Astrocyte (in vitro differentiated cells and primary cell): ENCODE data around the gene TWNK.

Experiments used
- CTCF ChIP-seq: IDR thresholded peaks from 2 replicates; pipeline ENCODE4 v1.5.1; 2011; ENCODE audit warnings: low read depth, mild to moderate bottlenecking, inconsistent platforms, low read length, moderate library complexity; ENCODE audit not compliant: insufficient read depth
- EZH2 ChIP-seq: IDR thresholded peaks from 2 replicates; pipeline ENCODE4 v1.6.1; 2012; ENCODE audit warnings: mild to moderate bottlenecking, low read length, inconsistent platforms; ENCODE audit not compliant: insufficient read depth

GRCh38 chr10:101021239-101021638 lies 33.9 kb downstream of the TWNK start:
- TF ChIP-seq CTCF (no peak), EZH2 (no peak)
